ENCODE data around the gene C10orf71.

- TF ChIP-seq CTCF (IDR thresholded peaks at IDR 0.05; ENCODE audit: low read depth, low read length, poor library complexity, severe bottlenecking) (no peak), EZH2phosphoT487 (IDR thresholded peaks at IDR 0.05; ENCODE audit: borderline replicate concordance, low read length) (no peak)
Observed at GRCh38 chr10:49334964-49335363, 36.0 kb downstream of the C10orf71 start.

Measured in DOHH2 (cell line).